GM18526 (cell line): ENCODE results near the gene IGLON5.

ENCODE experiments used
- POLR2A ChIP-seq: IDR thresholded peaks from 3 replicates; pipeline ENCODE4 v1.6.1; 2011; ENCODE audit not compliant: insufficient read length; ENCODE audit errors: extremely low read depth

Gene IGLON5

DNA sequence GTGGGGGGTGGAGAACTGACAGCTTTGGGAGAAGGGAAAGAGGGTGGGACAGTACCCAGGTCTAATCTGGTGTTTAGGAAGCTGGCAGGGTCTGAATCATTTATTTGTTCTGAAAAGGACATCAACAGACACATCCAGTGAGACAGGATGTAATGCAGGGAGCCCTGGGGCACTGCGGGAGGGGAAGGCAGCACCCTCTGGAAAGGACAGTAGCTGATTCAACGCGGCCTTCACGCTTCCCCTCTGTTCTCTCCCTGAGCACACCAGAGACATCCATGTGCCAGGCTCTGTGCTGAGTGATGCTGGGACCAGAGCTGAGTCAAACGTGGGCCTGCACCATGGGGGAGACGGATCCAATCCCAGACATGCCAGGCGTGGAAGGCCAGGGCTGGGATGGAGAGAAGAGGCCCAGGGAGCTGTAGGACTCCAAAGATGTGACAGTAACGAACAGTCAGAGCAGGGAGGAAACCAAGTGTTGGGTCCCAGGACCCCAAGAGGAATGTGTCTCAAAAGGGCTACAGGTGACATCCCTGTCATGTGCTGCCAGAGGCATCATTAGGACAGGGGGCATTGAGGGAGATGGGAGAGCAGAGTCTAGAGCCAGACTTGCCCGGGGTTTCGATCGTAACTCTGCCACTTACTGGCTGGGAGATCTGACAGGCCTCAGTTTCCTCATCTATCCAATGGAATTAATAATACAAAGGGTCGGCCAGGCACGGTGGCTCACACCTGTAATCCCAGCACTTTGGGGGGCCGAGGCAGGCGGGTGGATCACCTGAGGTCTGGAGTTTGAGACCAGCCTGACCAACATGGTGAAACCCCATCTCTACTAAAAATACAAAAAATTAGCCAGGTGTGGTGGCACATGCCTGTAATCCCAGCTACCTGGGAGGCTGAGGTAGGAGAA, 53.0 kb downstream of the IGLON5 start:
- TF ChIP-seq POLR2A = no peak

DNA sequence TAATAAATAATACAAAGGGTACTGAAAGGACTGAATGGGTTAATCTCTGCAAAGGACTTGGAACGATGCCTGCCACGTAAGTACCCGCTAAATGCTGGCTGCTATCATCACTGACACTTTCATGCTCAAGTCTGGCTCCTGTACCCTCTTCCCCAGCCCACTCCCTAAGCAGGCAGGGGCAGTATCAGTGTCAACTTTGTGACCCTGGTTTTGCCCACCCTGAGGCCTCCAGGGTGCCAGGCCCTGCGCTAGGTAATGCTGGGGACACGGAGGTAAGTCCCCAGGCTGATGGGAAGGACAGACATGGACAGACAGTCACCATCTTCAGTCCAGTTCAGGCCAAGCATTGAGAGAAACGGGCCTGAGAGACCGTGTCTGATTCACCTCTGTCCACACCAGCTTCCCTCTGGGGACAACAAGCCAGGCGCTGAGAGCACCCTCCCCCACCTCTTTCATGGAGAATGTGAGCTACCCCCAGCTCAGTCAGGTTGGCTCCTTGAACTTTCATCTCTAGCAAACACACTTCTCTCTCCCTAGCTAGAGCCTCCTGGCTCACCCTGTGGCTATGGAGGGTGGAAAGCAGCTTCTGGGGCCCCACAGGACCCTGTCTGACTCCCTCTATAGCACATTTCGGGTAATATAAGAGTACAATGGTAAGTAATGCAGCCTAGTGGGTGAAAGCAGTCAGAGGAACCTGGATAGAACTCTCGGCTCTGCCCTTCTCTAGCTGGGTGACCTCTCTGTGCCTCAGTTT, 53.9 kb downstream of the IGLON5 start:
- TF ChIP-seq POLR2A = no peak

DNA sequence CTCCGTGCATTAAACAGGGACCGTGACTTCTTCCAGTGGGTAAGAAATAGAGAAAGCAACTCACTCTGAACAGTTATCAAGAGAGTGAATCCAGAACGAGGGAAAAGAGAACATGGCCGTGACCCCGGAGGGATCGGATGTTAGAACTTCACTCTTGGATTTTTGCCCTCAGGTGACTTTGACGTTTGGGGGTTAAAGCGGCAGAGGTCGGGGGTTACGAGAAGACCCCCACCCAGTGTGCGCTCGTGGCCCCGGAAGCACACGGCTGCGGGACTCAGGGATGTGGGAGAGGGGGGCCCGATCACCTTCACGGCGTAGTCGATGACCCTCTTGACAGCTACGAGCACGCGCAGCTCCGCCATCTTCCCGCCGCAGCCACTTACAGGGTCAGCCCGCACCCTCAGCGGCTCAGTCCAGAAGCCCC, 54.5 kb downstream of the IGLON5 start, which contains the start of gene ETFB:
ETFB (minus strand) TSS at position 424 of the 424 bp plus-strand sequence; CDS start at position 362, 62 bp downstream.
- TF ChIP-seq POLR2A = peak; percentile 65

DNA sequence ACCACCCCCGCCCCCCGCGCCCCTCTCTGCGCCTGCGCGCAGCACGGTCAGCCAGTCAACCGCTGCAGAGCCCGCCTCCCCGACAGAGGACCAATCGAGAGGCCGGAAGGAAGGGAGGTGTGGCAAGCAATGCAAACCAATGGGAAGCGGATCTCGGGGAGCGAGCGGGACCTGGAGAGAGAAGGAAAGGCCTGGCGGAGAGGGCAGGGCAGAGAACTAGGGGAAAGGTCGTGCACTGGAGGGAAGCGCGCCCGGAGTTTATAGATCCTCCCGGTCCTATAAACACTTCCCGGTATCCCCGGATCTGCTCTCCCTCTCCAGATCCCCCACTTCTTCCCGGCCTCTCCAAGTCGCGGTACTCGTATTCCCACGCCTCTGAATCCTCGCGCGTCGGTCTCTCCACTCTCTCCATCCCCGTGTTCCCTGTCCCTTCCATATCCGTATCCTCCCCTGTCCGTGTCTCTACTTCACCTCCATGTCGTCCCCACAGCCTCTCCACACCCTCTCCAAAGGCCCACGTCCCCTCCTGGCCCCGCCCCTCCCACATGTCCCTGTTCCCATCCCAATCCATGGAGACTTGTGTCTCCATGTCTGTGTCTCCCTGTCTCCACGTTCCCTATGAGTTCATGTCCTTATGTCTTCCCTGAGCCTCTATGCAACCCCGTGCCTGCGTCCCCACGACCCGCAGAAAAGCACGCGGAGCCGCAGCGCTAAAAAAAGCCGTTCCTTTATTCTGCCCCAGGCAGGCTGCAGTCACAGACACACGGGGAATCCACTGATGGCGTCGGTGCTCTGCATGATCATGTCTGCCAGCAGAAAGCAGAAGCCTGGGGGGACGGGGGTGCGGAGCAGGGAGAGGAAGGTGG, 55.2 kb downstream of the IGLON5 start:
- TF ChIP-seq POLR2A = peak; percentile 75

DNA sequence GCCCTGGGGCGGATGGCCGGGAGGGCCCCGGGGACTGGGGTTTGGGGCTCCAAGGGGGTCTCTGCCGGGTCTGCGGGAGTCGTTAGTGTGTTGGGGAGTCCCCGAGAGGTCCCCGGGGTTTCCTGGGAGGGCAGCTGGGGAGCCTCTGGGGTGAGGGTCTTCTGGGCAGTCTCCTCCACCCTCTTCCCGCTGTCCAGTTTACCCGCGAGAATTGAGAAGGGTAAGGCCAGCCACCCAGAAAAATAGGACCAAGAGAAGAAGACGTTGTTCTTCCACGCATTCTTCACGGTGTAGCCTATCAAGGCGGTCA, 55.8 kb downstream of the IGLON5 start:
- peak; percentile 21 for TF ChIP-seq POLR2A

DNA sequence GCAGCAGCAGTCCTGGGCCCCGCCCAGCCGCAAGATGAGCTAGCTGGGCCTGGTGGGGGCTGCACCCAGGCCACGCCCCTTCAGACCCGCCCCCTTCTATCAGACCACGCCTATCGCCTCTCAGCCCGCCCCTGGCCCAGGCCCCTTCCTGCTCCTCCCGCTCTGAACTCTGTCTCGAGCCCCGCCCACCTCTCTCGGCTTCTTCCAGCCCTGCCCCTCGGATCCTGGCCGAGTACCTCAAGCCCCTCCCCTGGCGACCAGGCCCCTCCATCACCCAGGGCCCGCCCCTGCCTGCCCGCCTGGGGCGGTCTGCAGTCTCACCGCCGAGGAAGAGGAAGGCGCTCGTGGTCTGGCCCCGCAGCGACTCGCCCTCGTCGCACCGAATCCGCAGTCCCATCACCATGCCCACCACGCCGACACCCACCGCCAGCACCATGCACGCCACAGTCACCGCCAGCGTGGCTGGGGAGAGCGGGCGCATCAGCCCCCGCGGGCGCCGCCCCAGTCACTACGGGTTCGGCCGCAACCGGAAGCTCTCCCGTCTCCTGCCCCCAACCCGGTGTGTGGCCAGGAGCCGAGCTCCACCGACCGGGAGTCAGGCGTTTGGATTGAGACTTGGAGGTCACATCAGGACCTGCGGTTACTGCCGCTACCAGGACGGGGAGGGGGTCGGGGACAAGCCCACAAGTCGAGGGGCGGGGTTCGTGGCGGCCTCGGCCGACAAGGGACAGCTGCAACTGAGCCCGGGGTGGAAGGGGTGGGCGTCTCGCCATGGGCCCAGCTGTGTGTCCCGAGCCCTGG, 56.3 kb downstream of the IGLON5 start:
- TF ChIP-seq POLR2A = peak; percentile 71

DNA sequence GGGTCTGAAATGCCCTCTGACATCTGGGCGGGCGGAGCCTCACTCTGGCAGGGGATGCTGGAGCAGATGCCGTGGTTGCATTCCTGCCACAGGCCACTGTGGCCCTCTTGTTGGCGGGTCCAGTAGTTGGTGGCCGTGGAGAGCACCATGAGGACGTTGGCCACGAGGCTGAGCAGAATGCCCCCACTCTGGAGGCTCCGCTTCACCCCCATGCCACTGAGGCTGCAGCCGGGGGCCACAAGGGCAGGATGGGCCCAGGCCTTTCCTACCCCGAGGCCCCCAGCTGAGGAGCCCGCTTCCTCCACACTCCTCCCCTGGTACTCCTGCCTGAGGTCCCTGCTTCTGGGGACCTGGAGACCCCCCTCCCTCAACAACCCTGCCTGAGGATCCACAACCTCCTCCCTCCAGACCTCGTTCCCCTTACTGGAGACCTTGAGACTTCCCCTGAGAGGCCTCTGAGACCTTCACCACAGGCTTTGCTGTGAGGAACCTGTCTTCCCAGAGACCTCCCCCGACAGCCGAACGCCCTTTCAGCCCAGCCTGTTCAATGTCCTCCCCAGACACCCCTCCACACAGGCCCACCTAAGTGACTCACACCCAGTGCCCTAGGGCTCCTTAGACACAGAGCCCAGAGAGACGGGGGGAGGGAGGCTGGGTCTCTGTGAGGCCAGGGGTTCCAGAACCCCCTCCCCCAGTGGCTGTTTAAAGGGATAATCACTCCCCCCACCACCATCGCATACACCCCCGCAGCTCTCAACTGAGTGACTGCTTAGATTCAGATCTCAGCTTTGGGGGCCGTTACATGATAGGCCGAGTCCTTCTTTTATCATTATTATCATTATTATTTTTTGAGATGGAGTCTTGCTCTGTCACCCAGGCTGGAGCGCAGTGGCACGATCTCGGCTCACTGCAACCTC, 57.2 kb downstream of the IGLON5 start, which contains the start of gene CLDND2:
CLDND2 (minus strand) TSS at position 638 of the 917 bp plus-strand sequence; CDS start at position 212, 426 bp downstream.
- no peak for TF ChIP-seq POLR2A

DNA sequence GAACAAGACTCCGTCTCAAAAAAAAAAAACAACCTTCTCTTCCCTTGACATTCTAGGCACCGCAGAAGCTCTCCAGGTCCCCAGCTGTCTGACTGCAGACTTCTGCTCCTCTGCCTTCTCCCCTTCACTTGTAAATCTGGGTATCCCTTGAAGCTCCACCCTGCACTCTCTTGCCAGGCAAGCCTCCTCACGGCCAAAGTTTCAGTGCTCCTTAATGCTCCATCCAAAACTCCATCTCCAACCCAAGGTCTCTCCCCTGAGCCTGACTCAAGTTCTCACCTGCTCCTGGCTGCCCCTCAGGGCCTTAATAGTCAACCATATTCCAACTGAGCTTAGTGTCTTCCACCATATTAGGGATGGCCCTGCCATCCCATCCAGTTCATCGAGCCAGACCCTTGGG, 58.8 kb downstream of the IGLON5 start:
- no peak for TF ChIP-seq POLR2A

DNA sequence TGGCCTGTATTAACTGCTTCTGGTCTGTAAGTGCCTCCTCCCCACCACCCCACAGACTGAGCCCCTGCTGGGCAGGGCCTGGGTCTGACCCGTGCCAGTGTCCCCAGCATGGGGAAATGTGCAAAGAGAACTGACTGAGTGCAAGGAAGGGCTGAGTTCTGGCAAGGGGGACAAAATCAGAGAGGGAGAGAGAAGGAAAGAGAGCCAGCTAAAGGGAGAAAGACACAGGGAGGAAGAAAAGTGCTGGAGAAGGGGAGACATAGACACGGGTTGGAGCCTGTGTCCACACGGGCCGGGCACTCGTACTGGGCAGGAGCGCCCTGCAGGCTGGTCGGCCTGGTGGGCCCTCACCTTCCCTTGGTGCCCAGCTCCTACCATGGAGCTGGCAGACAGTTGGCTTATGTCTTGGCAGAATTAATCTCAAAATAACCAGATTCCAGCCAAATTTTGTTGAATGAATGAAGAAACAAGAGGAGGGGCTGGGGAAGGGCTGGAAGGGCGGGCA, 59.8 kb downstream of the IGLON5 start:
- TF ChIP-seq POLR2A = no peak

DNA sequence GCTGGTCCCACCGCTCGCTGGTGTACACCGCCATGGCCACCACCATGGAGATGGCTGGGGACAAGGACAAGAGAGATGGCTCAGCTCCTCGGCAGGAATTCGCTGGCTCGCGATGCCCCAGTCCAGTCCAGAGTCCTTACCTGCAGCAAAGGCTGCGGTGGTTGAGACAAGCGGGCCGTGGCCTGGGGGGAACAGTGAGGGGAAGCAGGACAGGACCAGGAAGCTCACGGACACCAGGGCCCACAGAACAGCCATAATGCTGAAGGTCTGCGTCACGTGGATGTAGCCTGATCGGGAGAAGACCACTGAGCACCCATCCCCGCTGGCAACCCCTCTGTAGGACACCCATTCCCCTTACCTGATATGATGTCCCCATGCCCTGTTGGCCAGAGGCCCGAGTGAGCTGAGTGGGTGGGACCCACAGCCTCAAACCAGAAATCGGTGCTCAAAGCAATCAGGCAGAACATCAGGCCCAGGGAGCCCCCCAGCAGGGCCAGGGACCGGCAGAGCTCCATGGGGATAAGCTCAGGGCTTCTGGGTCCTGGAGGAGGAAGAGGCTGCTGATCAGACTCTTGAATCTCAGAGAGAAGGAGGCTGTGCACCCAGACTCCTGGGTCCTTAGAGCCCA, 60.7 kb downstream of the IGLON5 start:
- no peak for TF ChIP-seq POLR2A

DNA sequence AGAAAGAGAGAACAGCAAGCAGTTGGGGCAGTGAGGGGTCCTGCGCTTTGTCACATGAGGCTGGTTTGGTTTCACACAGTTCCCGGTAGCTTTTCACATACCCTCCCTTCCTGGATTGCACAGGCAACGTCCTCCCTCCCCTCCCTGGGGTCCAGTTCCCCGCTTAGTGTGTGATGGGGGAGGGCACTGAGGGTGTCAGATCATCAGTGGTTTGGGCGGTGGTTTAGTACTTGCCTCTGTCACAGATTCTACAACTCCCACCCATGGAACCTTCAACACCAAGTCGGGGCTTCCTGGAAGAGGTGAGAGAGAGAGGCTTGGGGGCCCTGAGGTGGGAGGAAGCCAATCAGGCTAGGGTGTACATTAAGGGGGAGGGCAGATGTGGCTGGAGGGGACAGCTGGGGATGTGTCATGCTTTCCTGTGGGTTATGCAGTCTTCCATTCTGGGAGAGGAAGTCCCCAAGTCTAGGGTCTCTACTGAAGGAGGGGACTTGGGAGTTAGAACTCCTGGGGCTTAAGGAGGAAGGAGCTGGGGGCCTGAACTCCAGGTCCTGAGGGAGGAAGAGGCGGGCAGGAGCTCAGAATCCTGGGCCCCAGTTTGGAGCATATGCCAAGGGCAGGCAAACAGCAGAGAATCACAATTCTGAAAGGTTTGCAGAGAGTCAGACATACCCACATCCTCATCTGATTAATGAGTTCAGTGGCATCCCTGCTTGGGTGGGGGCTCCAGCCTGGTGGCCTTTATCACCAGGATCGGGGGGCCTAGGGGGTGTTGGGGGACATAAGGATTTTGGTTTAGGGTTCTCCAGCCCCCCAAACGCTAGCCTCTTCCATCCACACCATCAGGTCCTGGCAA, 61.4 kb downstream of the IGLON5 start, which contains the start of gene NKG7:
NKG7 (minus strand) TSS at position 6 of the 856 bp plus-strand sequence. CDS start 119 bp downstream, outside the sequence.
- no peak for TF ChIP-seq POLR2A
